GM12878 (cell line): Measurements from ENCODE around the gene UNC93A.

Experiments used
- CHD4 ChIP-seq: fragments of 200-600 bp; sonication (generic); IDR thresholded peaks from 2 replicates; pipeline ENCODE4 v1.6.1; 2016; ENCODE audit warnings: mild to moderate bottlenecking
- FOXK2 ChIP-seq: fragments of 450-650 bp; IDR thresholded peaks from 2 replicates; pipeline ENCODE4 v1.6.1; 2017; ENCODE audit warnings: mild to moderate bottlenecking, moderate library complexity
- SIN3A ChIP-seq: IDR thresholded peaks from 2 replicates; pipeline ENCODE4 v1.6.1; 2012; ENCODE audit warnings: low read depth, low read length, improper control_type of control experiment
- TF ChIP-seq, protein P1 (sequence below): fragments of 450-650 bp; IDR thresholded peaks from 2 replicates; pipeline ENCODE4 v1.6.1; 2016; ENCODE audit warnings: mild to moderate bottlenecking
- TF ChIP-seq, protein P2 (sequence below), 3 experiments: IDR thresholded peaks in 2 of 3; conservative IDR thresholded peaks in 1 of 3; 2 replicates each; pipeline ENCODE4 v1.5.1; 2011; ENCODE audit warnings: low read depth in 3 of 3, low read length in 3 of 3, mild to moderate bottlenecking in 3 of 3, control low read depth in 2 of 3, moderate library complexity in 2 of 3, inconsistent platforms in 1 of 3, mixed read lengths in 1 of 3; ENCODE audit not compliant: control insufficient read depth in 2 of 3, insufficient read depth in 1 of 3; ENCODE audit errors: extremely low read depth in 1 of 3

DNA sequence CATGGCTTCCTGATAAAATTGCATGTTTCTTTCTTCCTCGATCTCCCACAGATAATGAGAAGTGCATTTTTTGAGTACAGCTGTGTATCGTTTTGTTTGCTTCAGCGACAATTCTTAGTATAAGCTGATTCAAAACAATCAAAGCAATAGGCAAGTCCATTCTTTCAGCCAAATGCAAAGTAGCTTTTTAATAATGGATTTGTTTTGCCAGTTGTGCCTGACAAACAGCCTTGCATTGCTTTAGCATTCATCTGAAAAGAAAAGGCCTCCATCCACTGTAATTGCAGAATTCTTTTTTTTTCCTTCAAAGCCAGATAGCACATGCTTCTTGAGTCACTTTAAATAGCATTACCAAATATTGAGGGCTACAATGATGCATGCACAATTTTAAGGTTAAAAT, 65.8 kb downstream of the UNC93A start:
- TF ChIP-seq FOXK2: no peak
- TF ChIP-seq CHD4: no peak
- TF ChIP-seq, protein P1, sequence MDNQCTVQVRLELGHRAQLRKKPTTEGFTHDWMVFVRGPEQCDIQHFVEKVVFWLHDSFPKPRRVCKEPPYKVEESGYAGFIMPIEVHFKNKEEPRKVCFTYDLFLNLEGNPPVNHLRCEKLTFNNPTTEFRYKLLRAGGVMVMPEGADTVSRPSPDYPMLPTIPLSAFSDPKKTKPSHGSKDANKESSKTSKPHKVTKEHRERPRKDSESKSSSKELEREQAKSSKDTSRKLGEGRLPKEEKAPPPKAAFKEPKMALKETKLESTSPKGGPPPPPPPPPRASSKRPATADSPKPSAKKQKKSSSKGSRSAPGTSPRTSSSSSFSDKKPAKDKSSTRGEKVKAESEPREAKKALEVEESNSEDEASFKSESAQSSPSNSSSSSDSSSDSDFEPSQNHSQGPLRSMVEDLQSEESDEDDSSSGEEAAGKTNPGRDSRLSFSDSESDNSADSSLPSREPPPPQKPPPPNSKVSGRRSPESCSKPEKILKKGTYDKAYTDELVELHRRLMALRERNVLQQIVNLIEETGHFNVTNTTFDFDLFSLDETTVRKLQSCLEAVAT: no peak
- TF ChIP-seq SIN3A: no peak
- TF ChIP-seq, protein P2, sequence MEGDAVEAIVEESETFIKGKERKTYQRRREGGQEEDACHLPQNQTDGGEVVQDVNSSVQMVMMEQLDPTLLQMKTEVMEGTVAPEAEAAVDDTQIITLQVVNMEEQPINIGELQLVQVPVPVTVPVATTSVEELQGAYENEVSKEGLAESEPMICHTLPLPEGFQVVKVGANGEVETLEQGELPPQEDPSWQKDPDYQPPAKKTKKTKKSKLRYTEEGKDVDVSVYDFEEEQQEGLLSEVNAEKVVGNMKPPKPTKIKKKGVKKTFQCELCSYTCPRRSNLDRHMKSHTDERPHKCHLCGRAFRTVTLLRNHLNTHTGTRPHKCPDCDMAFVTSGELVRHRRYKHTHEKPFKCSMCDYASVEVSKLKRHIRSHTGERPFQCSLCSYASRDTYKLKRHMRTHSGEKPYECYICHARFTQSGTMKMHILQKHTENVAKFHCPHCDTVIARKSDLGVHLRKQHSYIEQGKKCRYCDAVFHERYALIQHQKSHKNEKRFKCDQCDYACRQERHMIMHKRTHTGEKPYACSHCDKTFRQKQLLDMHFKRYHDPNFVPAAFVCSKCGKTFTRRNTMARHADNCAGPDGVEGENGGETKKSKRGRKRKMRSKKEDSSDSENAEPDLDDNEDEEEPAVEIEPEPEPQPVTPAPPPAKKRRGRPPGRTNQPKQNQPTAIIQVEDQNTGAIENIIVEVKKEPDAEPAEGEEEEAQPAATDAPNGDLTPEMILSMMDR (IDR thresholded peaks at IDR 0.05 in 2 of 3, conservative IDR thresholded peaks at IDR 0.05 in 1 of 3; ENCODE audit: control insufficient read depth in 2 of 3, extremely low read depth in 1 of 3, insufficient read depth in 1 of 3, low read depth in 3 of 3, low read length in 3 of 3): no peak
